Stimulated activated memory B cell treated with anti-CD40 and anti-IgM and Interleukin-4, amounts not matched to agents 10 μg/mL and 1 μg/mL and 100 μg/mL, for 72 hours (primary cell): ENCODE results near the gene CD81.
"Not testable (repeated sequence)": the region's sequence is repeated elsewhere in the genome, so short reads cannot be mapped to it uniquely, and the experiment has no call there.

Source experiments
- ATAC-seq: fragments of 150-1000 bp; cut with Tn5 transposase; 2 replicates; pipeline ENCODE4 v1.10.0; 2021
- H3K27ac Mint-ChIP-seq: one replicate; pipeline ENCODE4 v1.8.0; 2022; ENCODE audit warnings: mild to moderate bottlenecking, mixed read lengths
- H3K27me3 Mint-ChIP-seq: one replicate; pipeline ENCODE4 v1.8.0; 2022; ENCODE audit warnings: mixed read lengths
- H3K36me3 Mint-ChIP-seq: one replicate; pipeline ENCODE4 v1.8.0; 2022; ENCODE audit warnings: mixed read lengths
- H3K4me1 Mint-ChIP-seq: one replicate; pipeline ENCODE4 v1.8.0; 2022; ENCODE audit warnings: mixed read lengths
- H3K4me3 Mint-ChIP-seq: one replicate; pipeline ENCODE4 v1.8.0; 2022; ENCODE audit warnings: mild to moderate bottlenecking, moderate library complexity, mixed read lengths
- H3K9me3 Mint-ChIP-seq: one replicate; pipeline ENCODE4 v1.8.0; 2022; ENCODE audit warnings: mixed read lengths

CD81 gene

DNA sequence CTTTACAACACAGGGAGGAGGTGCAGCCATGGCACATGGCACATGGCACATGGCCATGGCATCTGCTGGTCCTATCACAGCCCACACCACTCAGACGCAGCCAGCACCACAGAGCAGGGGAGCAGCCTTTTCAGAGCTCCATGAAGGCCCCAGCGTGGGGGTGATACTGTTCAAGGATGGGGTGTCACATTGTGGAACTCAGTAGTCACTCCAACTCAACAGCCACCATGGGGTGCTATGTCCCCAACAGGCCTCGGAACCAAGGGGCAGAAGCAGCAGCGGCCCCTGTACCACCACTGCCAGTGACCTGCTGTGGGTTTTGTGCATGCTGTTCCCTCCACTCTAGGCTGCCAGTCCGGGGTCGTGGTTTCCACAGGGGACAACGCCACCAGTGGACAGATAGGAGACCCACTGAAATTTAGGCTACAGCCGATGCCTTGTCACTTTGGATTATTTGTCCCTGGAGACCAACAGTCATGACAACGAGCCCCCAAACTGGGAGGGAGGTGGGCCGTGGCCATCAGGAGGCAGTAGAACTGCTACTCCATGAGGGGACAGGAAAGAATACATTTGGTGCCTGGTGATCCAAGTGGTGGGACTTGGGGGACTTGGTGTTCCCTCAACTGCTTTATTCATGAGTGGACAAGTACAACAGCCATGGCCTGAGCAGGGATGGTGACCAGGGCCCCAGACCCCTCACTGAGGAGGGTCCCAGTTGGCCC is 30.4 kb upstream of the CD81 start:
- peaks cover 21% of the 10 kb centered on the region for H3K36me3 Mint-ChIP-seq
- no peak overlapping the region for H3K4me3 Mint-ChIP-seq
- peaks cover 13% of the 10 kb centered on the region for H3K9me3 Mint-ChIP-seq
- no peaks in the 10 kb centered on the region for H3K27me3 Mint-ChIP-seq
- no peaks in the 10 kb centered on the region for H3K4me1 Mint-ChIP-seq
- no peak overlapping the region for H3K27ac Mint-ChIP-seq
- no peak for ATAC-seq

DNA sequence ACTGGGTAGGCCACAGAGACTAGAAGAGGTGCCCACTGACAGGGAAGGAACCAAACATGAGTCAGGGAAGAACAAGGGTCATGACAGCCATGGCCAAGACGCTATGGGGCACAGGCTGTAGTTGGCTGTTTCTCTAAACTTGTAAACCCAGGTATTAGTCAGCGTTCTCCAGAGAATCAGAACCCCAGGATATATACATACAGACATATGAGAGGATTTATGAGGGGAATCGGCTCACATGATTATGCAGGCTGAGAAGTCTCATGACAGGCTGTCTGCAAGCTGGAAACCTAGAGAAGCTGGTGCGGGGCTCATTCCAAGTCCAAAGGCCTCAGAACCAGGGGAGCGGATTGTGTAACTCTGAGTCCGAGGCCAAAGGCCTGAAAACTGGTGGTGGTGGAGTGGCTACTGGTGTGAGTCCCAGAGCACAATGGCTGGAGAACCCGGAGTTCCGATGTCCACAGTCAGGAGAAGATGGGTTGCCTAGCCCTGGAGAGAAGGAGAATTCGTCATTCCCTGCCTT is 29.7 kb upstream of the CD81 start:
- H3K9me3 Mint-ChIP-seq = peaks cover 13% of the 10 kb centered on the region
- no peak for ATAC-seq
- H3K36me3 Mint-ChIP-seq = peaks cover 21% of the 10 kb centered on the region
- H3K27ac Mint-ChIP-seq = no peak overlapping the region
- no peak overlapping the region for H3K4me3 Mint-ChIP-seq
- H3K4me1 Mint-ChIP-seq = no peaks in the 10 kb centered on the region
- no peaks in the 10 kb centered on the region for H3K27me3 Mint-ChIP-seq

DNA sequence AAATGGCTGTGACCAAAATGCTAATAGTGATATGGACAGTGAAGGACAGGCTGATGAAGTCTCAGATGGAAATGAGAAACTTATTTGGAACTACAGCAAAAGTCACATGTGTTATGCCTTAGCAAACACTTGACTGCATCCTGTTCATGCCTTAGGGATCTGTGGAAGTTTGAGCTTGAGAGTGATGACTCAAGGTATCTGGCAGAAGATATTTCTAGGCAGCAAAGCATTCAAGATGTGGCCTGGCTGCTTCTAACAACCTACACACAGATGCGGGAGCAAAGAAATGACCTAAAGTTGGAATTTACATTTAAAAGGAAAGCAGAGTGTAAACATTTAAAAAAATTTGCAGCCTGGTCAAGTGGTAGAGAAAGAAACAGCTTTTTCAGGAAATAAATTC is 28.1 kb upstream of the CD81 start:
- Mint-ChIP-seq H3K36me3 (peaks cover 18% of the 10 kb centered on the region), H3K4me3 (no peak overlapping the region), H3K27me3 (no peaks in the 10 kb centered on the region), H3K27ac (no peak overlapping the region), H3K4me1 (no peaks in the 10 kb centered on the region), H3K9me3 (peaks cover 9% of the 10 kb centered on the region)
- no peak for ATAC-seq

GRCh38 chr11:2351701-2352100 is 25.4 kb upstream of the CD81 start:
- Mint-ChIP-seq H3K27me3 (no peaks in the 10 kb centered on the region), H3K27ac (no peak overlapping the region), H3K4me3 (no peak overlapping the region), H3K9me3 (peaks cover 9% of the 10 kb centered on the region), H3K4me1 (no peaks in the 10 kb centered on the region), H3K36me3 (peaks cover 16% of the 10 kb centered on the region)
- ATAC-seq = no peak

DNA sequence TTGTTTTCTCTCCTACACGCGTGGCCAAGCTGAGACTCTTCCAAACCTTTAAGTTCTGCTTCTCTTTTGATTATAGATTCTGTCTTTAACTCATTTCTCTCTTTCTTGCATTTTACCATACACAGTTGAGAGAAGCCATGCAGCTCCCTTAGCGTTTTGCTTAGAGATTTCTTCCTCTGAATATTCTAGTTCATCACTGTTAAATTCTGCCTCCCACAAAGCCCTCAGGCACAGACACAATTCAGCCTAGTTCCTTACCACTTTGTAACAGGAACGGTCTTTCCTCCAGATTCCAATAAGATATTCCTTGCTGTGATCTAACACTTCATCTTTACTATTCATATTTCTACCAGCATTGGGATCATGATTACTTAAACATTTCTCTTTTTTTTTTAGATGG is 24.7 kb upstream of the CD81 start:
- Mint-ChIP-seq H3K27me3 (no peaks in the 10 kb centered on the region), H3K4me3 (no peak overlapping the region), H3K36me3 (peaks cover 16% of the 10 kb centered on the region), H3K27ac (no peak overlapping the region), H3K4me1 (no peaks in the 10 kb centered on the region), H3K9me3 (peaks cover 9% of the 10 kb centered on the region)
- no peak for ATAC-seq

GRCh38 chr11:2355000-2355644 is 22.0 kb upstream of the CD81 start:
- ATAC-seq = no peak
- Mint-ChIP-seq H3K36me3 (no peaks in the 10 kb centered on the region), H3K9me3 (no peaks in the 10 kb centered on the region), H3K27ac (no peak overlapping the region), H3K27me3 (no peaks in the 10 kb centered on the region), H3K4me1 (peaks cover 11% of the 10 kb centered on the region), H3K4me3 (no peak overlapping the region)

- Mint-ChIP-seq H3K27ac (no peak overlapping the region), H3K4me3 (no peak overlapping the region), H3K36me3 (no peaks in the 10 kb centered on the region), H3K9me3 (no peaks in the 10 kb centered on the region), H3K27me3 (no peaks in the 10 kb centered on the region), H3K4me1 (peaks cover 11% of the 10 kb centered on the region)
- ATAC-seq = no peak
Observed at GRCh38 chr11:2357246-2357645, 19.9 kb upstream of the CD81 start.

DNA sequence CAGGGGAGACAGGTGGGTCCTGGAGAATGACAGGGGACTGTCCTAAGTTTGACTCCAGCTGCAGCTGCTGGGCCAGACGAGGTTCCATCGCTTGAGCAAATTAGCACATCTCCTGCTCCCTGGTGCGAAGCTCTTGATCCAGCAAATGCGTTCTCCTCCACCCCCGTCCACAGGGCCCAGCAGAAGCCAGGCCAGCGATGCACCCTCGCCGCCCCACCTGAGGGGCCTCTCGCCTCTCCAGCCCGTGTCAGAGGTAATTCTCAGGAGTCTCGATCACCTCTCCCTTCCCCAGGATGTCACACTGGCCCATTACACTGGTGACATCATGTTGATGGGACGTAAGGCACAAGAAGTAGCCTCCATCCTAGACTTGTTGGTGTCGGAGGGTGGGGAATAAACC is 19.5 kb upstream of the CD81 start:
- not testable (repeated sequence) for H3K9me3 Mint-ChIP-seq, H3K27me3 Mint-ChIP-seq, H3K36me3 Mint-ChIP-seq, H3K4me3 Mint-ChIP-seq, H3K27ac Mint-ChIP-seq, ATAC-seq
- peaks cover 11% of the 10 kb centered on the region for H3K4me1 Mint-ChIP-seq

DNA sequence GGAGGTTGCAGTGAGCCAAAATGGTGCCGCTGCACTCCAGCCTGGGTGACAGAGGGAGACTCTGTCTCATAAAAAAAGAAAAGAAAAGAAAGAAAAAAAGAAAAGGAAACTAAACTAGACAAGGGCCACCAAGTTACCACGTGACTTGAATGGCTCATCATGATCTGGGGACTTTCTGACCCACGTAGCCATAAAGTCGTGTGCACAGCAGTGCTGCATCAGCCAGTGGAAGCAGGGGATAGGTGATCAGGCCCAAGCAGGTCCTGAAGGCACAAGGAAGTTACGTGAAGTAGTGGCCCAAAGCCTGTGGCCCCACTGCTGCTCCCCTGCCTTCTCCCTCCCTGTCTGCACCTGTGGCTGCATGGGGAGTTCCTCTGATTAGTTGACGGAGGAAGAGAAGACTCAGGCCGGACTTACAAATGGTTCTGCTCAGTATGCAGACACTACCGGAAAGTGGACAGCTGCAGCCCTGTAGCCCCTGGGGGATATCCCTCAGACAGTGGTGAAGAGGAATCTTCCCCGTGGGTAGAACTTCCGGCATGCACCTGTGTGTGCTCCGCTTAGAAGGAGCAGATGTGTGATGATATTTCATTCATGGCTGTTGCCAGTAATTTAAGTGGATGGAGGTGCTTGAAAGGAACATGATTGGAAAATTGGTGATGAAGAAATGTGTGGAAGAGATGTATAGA is 18.2 kb upstream of the CD81 start:
- peak overlapping the region; percentile 19 for H3K27ac Mint-ChIP-seq
- no peaks in the 10 kb centered on the region for H3K27me3 Mint-ChIP-seq
- no peaks in the 10 kb centered on the region for H3K9me3 Mint-ChIP-seq
- H3K4me1 Mint-ChIP-seq = peaks cover 11% of the 10 kb centered on the region
- H3K36me3 Mint-ChIP-seq = no peaks in the 10 kb centered on the region
- H3K4me3 Mint-ChIP-seq = no peak overlapping the region
- peak; percentile 59 for ATAC-seq

DNA sequence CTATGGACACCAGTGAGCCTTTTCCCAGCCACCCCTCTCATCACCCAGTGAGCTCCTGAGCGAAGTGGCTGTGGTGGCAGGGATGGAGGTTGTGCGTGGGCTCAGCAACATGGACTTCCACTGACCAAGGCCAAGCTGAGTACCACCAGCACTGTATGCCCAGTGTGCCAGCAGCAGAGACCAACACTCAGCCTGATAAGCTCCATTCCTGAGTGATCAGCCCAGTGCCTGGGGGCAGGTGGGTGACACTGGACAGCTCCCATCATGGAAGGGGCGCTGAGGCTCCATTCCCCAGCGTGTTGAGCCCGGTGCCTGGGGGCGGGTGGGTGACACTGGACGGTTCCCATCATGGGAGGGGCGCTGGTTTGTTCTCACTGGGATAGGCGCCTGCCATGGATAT is 17.6 kb upstream of the CD81 start:
- Mint-ChIP-seq H3K36me3 (no peaks in the 10 kb centered on the region), H3K4me1 (peaks cover 11% of the 10 kb centered on the region), H3K27ac (no peak overlapping the region), H3K9me3 (no peaks in the 10 kb centered on the region), H3K27me3 (no peaks in the 10 kb centered on the region), H3K4me3 (no peak overlapping the region)
- ATAC-seq = no peak

GRCh38 chr11:2360081-2360642 is 16.9 kb upstream of the CD81 start:
- H3K27me3 Mint-ChIP-seq = no peaks in the 10 kb centered on the region

GRCh38 chr11:2361565-2361964 is 15.5 kb upstream of the CD81 start:
- Mint-ChIP-seq H3K9me3 (no peaks in the 10 kb centered on the region), H3K27ac (no peak overlapping the region), H3K36me3 (no peaks in the 10 kb centered on the region), H3K27me3 (no peaks in the 10 kb centered on the region), H3K4me1 (peaks cover 11% of the 10 kb centered on the region), H3K4me3 (no peak overlapping the region)
- no peak for ATAC-seq

More at GRCh38 chr11:2360081-2360642, 16.9 kb upstream of the CD81 start:
- Mint-ChIP-seq H3K9me3 (no peaks in the 10 kb centered on the region), H3K4me1 (peaks cover 11% of the 10 kb centered on the region), H3K4me3 (no peak overlapping the region), H3K27ac (no peak overlapping the region), H3K36me3 (no peaks in the 10 kb centered on the region)
- ATAC-seq = no peak

DNA sequence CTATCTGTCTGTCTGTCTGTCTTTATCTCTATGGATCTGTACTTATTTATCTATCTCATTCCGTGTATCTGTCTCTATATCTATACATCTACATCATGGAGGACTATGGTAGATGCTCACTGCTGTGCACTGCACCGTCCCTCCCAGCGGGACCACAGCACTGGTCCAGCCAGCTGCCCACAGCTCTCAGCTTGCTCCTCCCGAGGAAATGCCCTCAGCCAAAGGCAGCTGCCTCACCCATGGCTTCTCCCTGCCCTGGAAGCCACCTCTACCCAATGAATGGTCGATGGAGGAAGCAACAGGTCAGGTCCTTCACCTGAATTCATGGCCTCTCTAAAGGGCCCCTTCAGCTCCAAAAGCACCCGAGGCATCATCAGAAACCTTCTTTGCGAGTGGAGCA is 14.7 kb upstream of the CD81 start:
- no peak for ATAC-seq
- Mint-ChIP-seq H3K4me1 (peaks cover 11% of the 10 kb centered on the region), H3K9me3 (no peaks in the 10 kb centered on the region)

GRCh38 chr11:2363130-2363529 is 14.0 kb upstream of the CD81 start:
- H3K4me3 Mint-ChIP-seq = no peak overlapping the region
- H3K27ac Mint-ChIP-seq = no peak overlapping the region
- ATAC-seq = no peak
- no peaks in the 10 kb centered on the region for H3K36me3 Mint-ChIP-seq
- peaks cover 11% of the 10 kb centered on the region for H3K4me1 Mint-ChIP-seq
- H3K27me3 Mint-ChIP-seq = no peaks in the 10 kb centered on the region
- H3K9me3 Mint-ChIP-seq = no peaks in the 10 kb centered on the region

More for the DNA sequence above, 14.7 kb upstream of the CD81 start:
- H3K27me3 Mint-ChIP-seq = no peaks in the 10 kb centered on the region
- no peak overlapping the region for H3K27ac Mint-ChIP-seq
- no peaks in the 10 kb centered on the region for H3K36me3 Mint-ChIP-seq
- H3K4me3 Mint-ChIP-seq = no peak overlapping the region

- Mint-ChIP-seq H3K27ac (no peak overlapping the region), H3K4me3 (no peak overlapping the region), H3K9me3 (no peaks in the 10 kb centered on the region), H3K27me3 (no peaks in the 10 kb centered on the region), H3K4me1 (peaks cover 7% of the 10 kb centered on the region), H3K36me3 (no peaks in the 10 kb centered on the region)
- no peak for ATAC-seq
Observed at GRCh38 chr11:2363577-2364370, 13.3 kb upstream of the CD81 start.
